HepG2 (cell line): Measurements from ENCODE around the gene RPL3. TPM values are rescaled to one million over a fixed set of nuclear protein-coding genes. Genes with fewer than 3 reads are reported as not detected.

Source experiments
- ATAC-seq: fragments of 200-7000 bp; cut with Tn5 transposase; 3 replicates; pipeline ENCODE4 v1.9.1; 2020; ENCODE audit warnings: mild to moderate bottlenecking, moderate library complexity
- BruUV-seq: library from RNA; stranded (reverse); fragments of 400-500 nt; replicated peaks from 2 replicates; lab custom pipeline; 2021; lab: Mats Ljungman, UMichigan
- CTCF ChIA-PET: fragments of 300-600 bp; formaldehyde crosslinking; extraction: SDS; loops from one replicate; lab custom pipeline; 2021; ENCODE audit warnings: low total read pairs, inconsistent platforms, low intra/inter-chr PET ratio; lab: Yijun Ruan, JAX
- POLR2A ChIA-PET: fragments of 350-600 bp; sonication (Branson Sonifier 250); formaldehyde crosslinking; loops from one replicate; lab custom pipeline; 2020; ENCODE audit warnings: antibody characterized with exemption, inconsistent platforms; lab: Yijun Ruan, JAX
- DNase-seq: peaks from one replicate; pipeline ENCODE4 v3.0.0-alpha.2; 2015; ENCODE audit warnings: low spot score
- FAIRE-seq: peaks from 3 replicates; lab custom pipeline; 2011; peaks lifted over from hg19 to GRCh38; lab: Jason Lieb, UNC
- H2AFZ ChIP-seq: one replicate; pipeline ENCODE4 v1.6.1; 2011; ENCODE audit warnings: low read length, inconsistent platforms
- H3K27ac ChIP-seq: fragments of 300-600 bp; 3 replicates; pipeline ENCODE4 v1.8.0; 2011; ENCODE audit warnings: mixed run types, mild to moderate bottlenecking, mixed read lengths, low read length, inconsistent platforms; ENCODE audit not compliant: insufficient read depth; ENCODE audit errors: extremely low read length
- H3K27me3 ChIP-seq, 2 experiments: fragments of 200-600 bp in 1 of 2; 2 replicates in 1 of 2; 3 replicates in 1 of 2; pipeline versions ENCODE4 v1.6.0 to v1.8.0; 2011; ENCODE audit warnings: low read length in 2 of 2, mild to moderate bottlenecking in 2 of 2, moderate library complexity in 2 of 2, inconsistent platforms in 1 of 2; ENCODE audit not compliant: insufficient read depth in 2 of 2, control insufficient read depth in 1 of 2
- H3K36me3 ChIP-seq, 2 experiments: fragments of 200-600 bp in 1 of 2; replicated peaks in 1 of 2; 2 replicates in 1 of 2; 3 replicates in 1 of 2; pipeline versions ENCODE4 v1.5.1 to v1.8.0; 2011; ENCODE audit warnings: low read length in 2 of 2, inconsistent platforms in 1 of 2; ENCODE audit not compliant: insufficient read depth in 2 of 2, control insufficient read depth in 1 of 2
- H3K4me1 ChIP-seq: 2 replicates; pipeline ENCODE4 v1.5.1; 2012; ENCODE audit warnings: low read length, inconsistent platforms; ENCODE audit not compliant: insufficient read depth
- H3K4me2 ChIP-seq: 2 replicates; pipeline ENCODE4 v1.6.0; 2011; ENCODE audit warnings: low read depth, low read length, inconsistent platforms
- H3K4me3 ChIP-seq, 3 experiments: fragments of 200-600 bp in 1 of 3; sonication (generic), shearing (Covaris generic) in 1 of 3; replicated peaks in 1 of 3; 2 replicates each; pipeline ENCODE4 v1.5.1; 2011 to 2016; ENCODE audit warnings: low read length in 3 of 3, inconsistent platforms in 2 of 3, low read depth in 2 of 3, mild to moderate bottlenecking in 2 of 3, control low read depth in 1 of 3, mixed read lengths in 1 of 3; ENCODE audit not compliant: insufficient read depth in 1 of 3
- H3K79me2 ChIP-seq: one replicate; pipeline ENCODE4 v1.6.1; 2011; ENCODE audit warnings: low read length, inconsistent platforms; ENCODE audit not compliant: insufficient read depth
- H3K9ac ChIP-seq: 2 replicates; pipeline ENCODE4 v1.6.0; 2011; ENCODE audit warnings: mild to moderate bottlenecking, low read depth, low read length, inconsistent platforms; ENCODE audit not compliant: insufficient read depth
- H3K9me3 ChIP-seq: 2 replicates; pipeline ENCODE4 v1.5.1; 2012; ENCODE audit warnings: mild to moderate bottlenecking, low read length
- H4K20me1 ChIP-seq: 2 replicates; pipeline ENCODE4 v1.6.0; 2011; ENCODE audit warnings: inconsistent platforms, mild to moderate bottlenecking, low read length, moderate library complexity; ENCODE audit not compliant: insufficient read depth
- EHMT2 ChIP-seq: fragments of 200-600 bp; sonication (generic); IDR thresholded peaks from 2 replicates; pipeline ENCODE4 v1.7.0; 2017; ENCODE audit warnings: antibody characterized with exemption, low read depth, low read length, borderline replicate concordance
- JUNB ChIP-seq: sonication (generic); formaldehyde crosslinking; IDR thresholded peaks from 2 replicates; pipeline ENCODE4 v1.8.0; 2022; ENCODE audit warnings: missing genetic modification reagents, mild to moderate bottlenecking, borderline replicate concordance
- KLF11 ChIP-seq: IDR thresholded peaks from 2 replicates; pipeline ENCODE4 v1.6.1; 2016; ENCODE audit warnings: missing compliant biosample characterization
- MED8 ChIP-seq: sonication (generic); formaldehyde crosslinking; IDR thresholded peaks from 2 replicates; pipeline ENCODE4 v1.8.1; 2023; ENCODE audit warnings: mild to moderate bottlenecking, missing genetic modification reagents; ENCODE audit not compliant: insufficient replicate concordance
- NFIC ChIP-seq: IDR thresholded peaks from 2 replicates; pipeline ENCODE4 v1.6.1; 2012; ENCODE audit warnings: mild to moderate bottlenecking, low read length, inconsistent platforms
- POLR2A ChIP-seq, 2 experiments: IDR thresholded peaks; 2 replicates each; pipeline ENCODE4 v1.6.1; 2011; ENCODE audit warnings: low read depth in 2 of 2, low read length in 2 of 2, mild to moderate bottlenecking in 1 of 2, moderate library complexity in 1 of 2; ENCODE audit not compliant: insufficient read depth in 1 of 2
- REPIN1 ChIP-seq: sonication (generic); formaldehyde crosslinking; IDR thresholded peaks from 2 replicates; pipeline ENCODE4 v1.8.0; 2022; ENCODE audit warnings: missing genetic modification reagents, low read depth, mild to moderate bottlenecking, borderline replicate concordance
- SIX4 ChIP-seq: sonication (generic); formaldehyde crosslinking; IDR thresholded peaks from 2 replicates; pipeline ENCODE4 v1.4.0; 2020; ENCODE audit warnings: missing genetic modification reagents
- ZBTB8A ChIP-seq: sonication (generic); formaldehyde crosslinking; IDR thresholded peaks from 2 replicates; pipeline ENCODE4 v1.4.0; 2020; ENCODE audit warnings: mild to moderate bottlenecking, low read depth, missing genetic modification reagents, borderline replicate concordance
- ZC3H13 ChIP-seq: sonication (generic); formaldehyde crosslinking; IDR thresholded peaks from 2 replicates; pipeline ENCODE4 v1.8.1; 2023; ENCODE audit warnings: mild to moderate bottlenecking, missing genetic modification reagents, moderate library complexity
- ZNF251 ChIP-seq: sonication (generic); formaldehyde crosslinking; IDR thresholded peaks from 2 replicates; pipeline ENCODE4 v1.9.0; 2021; ENCODE audit warnings: mild to moderate bottlenecking, missing genetic modification reagents
- WGBS: methylation state at CpG from one replicate; pipeline ENCODE4 v1.1.6; 2017; ENCODE audit warnings: low lambda C conversion rate; 5-methylcytosine and 5-hydroxymethylcytosine counted together
- in situ Hi-C: cut with HindIII; loops from 2 replicates; pipeline ENCODE4 v1.10.0; 2017; ENCODE audit warnings: low pct_unique_long_range_greater_than_20kb; ENCODE audit not compliant: extremely low pct_ligation_motif_present
- intact Hi-C: fragments of 100-400 bp; cut with micrococcal nuclease; formaldehyde crosslinking; loops from one replicate; pipeline ENCODE4 v1.10.0; 2022; ENCODE audit not compliant: unreplicated experiment
- polyA plus RNA-seq, 8 experiments: library from polyadenylated mRNA; depleted of rRNA in 3 of 8; stranded (reverse) in 7 of 8; unstranded in 1 of 8; fragments of >200 nt; fragmentation: Illumina TruSeq in 4 of 8; extraction: Trizol in 4 of 8; gene quantifications; 2 replicates each; pipeline versions ENCODE4 v1.2.1 to v1.2.3, GENCODE V29; 2011 to 2016; ENCODE audit warnings: low read depth in 4 of 8, missing spikeins in 1 of 8, mixed read lengths in 1 of 8; ENCODE audit not compliant: insufficient read depth in 1 of 8
- total RNA-seq, 5 experiments: library from RNA; depleted of rRNA; stranded (reverse); fragments of >200 nt; fragmentation: Illumina TruSeq; extraction: Trizol; gene quantifications; 2 replicates each; pipeline ENCODE4 v1.2.3, GENCODE V29; 2016; ENCODE audit warnings: low read depth in 1 of 5
- TF ChIP-seq, protein P1 (sequence below): sonication (generic); formaldehyde crosslinking; IDR thresholded peaks from 2 replicates; pipeline ENCODE4 v1.8.1; 2023; ENCODE audit warnings: mild to moderate bottlenecking, missing genetic modification reagents, borderline replicate concordance
- TF ChIP-seq, protein P2 (sequence below): sonication (generic); formaldehyde crosslinking; IDR thresholded peaks from 2 replicates; pipeline ENCODE4 v1.4.0; 2020; ENCODE audit warnings: missing genetic modification reagents, borderline replicate concordance

Gene RPL3
- total and polyA plus RNA-seq, 2 of the 13 experiments (the other 11 are each of a cell fraction or from before 2014, with no cell fraction given) = 1,051 to 3,279 TPM

DNA sequence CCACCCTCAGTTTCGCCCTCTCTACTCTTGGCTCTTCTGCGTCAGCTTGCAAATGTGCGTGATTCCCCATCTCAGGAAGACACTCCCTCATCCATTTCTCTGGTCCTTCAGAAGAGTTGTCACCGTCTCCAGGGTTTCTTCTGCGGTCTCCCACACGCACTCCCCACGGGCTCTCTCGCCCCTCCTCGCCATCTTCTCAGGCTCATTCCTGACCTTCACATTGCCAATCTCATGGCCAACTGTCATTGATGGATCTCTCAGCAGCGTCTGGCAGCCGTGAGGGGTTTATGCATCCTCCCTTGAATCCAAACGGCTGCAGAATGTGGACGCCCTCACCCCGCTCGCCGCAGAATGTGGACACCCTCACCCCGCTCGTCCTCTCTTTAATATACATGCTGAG is 40.8 kb upstream of the RPL3 start:
- Histone ChIP-seq H3K27me3 (peaks cover 0 to 10% of the 10 kb centered on the region in 2 experiments; a peak in 1 of 5 replicates), H2AFZ (no peak overlapping the region), H3K4me2 (no peak overlapping the region), H3K4me3 (no peak overlapping the region), H3K9me3 (no peaks in the 10 kb centered on the region), H4K20me1 (no peaks in the 10 kb centered on the region), H3K36me3 (no peaks in the 10 kb centered on the region), H3K79me2 (no peaks in the 10 kb centered on the region), H3K27ac (no peak overlapping the region), H3K4me1 (0 out of 2 replicates have a peak, but pooled peaks cover 15% of the 10 kb centered on the region), H3K9ac (no peak overlapping the region)
- in situ Hi-C loops (no loop called here), intact Hi-C loops (no loop called here)
- no peak for DNase-seq
- POLR2A ChIA-PET = no interaction called here
- CTCF ChIA-PET = no interaction called here
- no peak for FAIRE-seq
- no peak for ATAC-seq
- BruUV-seq = no TSS peak
- TF ChIP-seq KLF11 (CRISPR knock-in tag) = no peak
- no peak for TF ChIP-seq EHMT2
- no peak for TF ChIP-seq REPIN1 (CRISPR knock-in tag)
- no peak for TF ChIP-seq ZC3H13
- TF ChIP-seq POLR2A (IDR thresholded peaks at IDR 0.05; ENCODE audit: insufficient read depth in 1 of 2, low read depth in 2 of 2, low read length in 2 of 2) = no peak
- no peak for TF ChIP-seq MED8
- TF ChIP-seq, protein P1, sequence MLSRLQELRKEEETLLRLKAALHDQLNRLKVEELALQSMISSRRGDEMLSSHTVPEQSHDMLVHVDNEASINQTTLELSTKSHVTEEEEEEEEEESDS (CRISPR knock-in tag) = no peak
- no peak for TF ChIP-seq ZBTB8A (CRISPR knock-in tag)
- TF ChIP-seq SIX4 (CRISPR knock-in tag) = no peak
- TF ChIP-seq, protein P2, sequence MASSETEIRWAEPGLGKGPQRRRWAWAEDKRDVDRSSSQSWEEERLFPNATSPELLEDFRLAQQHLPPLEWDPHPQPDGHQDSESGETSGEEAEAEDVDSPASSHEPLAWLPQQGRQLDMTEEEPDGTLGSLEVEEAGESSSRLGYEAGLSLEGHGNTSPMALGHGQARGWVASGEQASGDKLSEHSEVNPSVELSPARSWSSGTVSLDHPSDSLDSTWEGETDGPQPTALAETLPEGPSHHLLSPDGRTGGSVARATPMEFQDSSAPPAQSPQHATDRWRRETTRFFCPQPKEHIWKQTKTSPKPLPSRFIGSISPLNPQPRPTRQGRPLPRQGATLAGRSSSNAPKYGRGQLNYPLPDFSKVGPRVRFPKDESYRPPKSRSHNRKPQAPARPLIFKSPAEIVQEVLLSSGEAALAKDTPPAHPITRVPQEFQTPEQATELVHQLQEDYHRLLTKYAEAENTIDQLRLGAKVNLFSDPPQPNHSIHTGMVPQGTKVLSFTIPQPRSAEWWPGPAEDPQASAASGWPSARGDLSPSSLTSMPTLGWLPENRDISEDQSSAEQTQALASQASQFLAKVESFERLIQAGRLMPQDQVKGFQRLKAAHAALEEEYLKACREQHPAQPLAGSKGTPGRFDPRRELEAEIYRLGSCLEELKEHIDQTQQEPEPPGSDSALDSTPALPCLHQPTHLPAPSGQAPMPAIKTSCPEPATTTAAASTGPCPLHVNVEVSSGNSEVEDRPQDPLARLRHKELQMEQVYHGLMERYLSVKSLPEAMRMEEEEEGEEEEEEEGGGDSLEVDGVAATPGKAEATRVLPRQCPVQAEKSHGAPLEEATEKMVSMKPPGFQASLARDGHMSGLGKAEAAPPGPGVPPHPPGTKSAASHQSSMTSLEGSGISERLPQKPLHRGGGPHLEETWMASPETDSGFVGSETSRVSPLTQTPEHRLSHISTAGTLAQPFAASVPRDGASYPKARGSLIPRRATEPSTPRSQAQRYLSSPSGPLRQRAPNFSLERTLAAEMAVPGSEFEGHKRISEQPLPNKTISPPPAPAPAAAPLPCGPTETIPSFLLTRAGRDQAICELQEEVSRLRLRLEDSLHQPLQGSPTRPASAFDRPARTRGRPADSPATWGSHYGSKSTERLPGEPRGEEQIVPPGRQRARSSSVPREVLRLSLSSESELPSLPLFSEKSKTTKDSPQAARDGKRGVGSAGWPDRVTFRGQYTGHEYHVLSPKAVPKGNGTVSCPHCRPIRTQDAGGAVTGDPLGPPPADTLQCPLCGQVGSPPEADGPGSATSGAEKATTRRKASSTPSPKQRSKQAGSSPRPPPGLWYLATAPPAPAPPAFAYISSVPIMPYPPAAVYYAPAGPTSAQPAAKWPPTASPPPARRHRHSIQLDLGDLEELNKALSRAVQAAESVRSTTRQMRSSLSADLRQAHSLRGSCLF (CRISPR knock-in tag) = no peak
- no peak for TF ChIP-seq ZNF251 (CRISPR knock-in tag)
- TF ChIP-seq NFIC = no peak
- no peak for TF ChIP-seq JUNB (CRISPR knock-in tag)
- WGBS = 58% methylated on average over 18 of the region's 18 CpGs
